ENCODE measurements around the gene FLT4. TPM values are rescaled to one million over a fixed set of nuclear protein-coding genes. Genes with fewer than 3 reads are reported as not detected.

The FLT4 gene
- total and polyA plus RNA-seq, 9 of the 15 experiments (the other 6 are each of a cell fraction or from before 2014, with no cell fraction given): 0.01 to 0.42 (median 0.14) TPM; not detected in 2

DNA sequence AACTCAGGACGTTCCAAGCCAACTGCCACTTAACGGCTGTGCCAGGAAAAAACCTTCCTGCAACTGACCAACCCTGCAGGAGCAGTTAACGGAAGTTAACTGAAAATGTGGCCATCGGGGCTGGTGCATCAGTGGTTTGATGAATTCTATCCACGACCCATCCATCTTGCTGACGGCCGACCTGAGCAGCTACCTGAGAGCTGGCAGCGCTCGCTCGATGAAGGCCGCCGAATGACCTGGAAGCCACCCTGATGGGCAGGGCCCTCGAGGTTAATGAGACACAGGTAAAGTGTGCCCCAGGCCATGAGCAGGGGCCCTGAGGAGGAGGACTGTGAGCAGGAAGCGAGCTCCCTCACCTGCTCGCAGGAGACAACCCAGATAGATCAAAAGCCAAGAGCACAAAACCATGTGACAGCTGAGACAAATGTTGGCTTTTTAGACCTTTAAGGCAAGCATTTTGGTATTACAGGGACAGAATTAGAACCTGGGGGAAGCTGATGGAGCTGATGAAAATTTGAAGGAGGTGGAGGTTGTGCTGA is 35.3 kb upstream of the FLT4 start:
- no peak overlapping the region for H3K27ac ChIP-seq (ENCODE audit: extremely low read depth, low read depth, low read length)

More for the DNA sequence above, 35.3 kb upstream of the FLT4 start:
- intact Hi-C loops (cut with micrococcal nuclease) (no loop called here), in situ Hi-C loops (cut with MboI) (no loop called here)
- H3K9ac ChIP-seq (ENCODE audit: insufficient read depth in 1 of 2, low read depth in 2 of 2, low read length in 2 of 2): no peak overlapping the region
- no peak for ATAC-seq
- DNase-seq (ENCODE audit: extremely low read depth in 1 of 4, low spot score in 3 of 4): no peak
- H4K20me1 ChIP-seq (replicated peaks; ENCODE audit: control insufficient read depth, insufficient read depth, low read length): no peaks in the 10 kb centered on the region
- POLR2A ChIA-PET: interaction anchor here (0.6 to 1.1 kb wide), 3 partner anchors 24 to 107 kb away, joined by 3 read pairs; no protein-coding TSS in a partner anchor
- H3K36me3 ChIP-seq (ENCODE audit: control insufficient read depth, insufficient read depth, low read length): no peaks in the 10 kb centered on the region
- BruUV-seq (replicated peaks): no TSS peak
- no peaks in the 10 kb centered on the region for H3K9me1 ChIP-seq (ENCODE audit: control insufficient read depth, insufficient read depth, low read length)
- no peak overlapping the region for H3K4me3 ChIP-seq
- no peak overlapping the region for H2AFZ ChIP-seq (ENCODE audit: low read depth, low read length)
- H3K4me1 ChIP-seq (replicated peaks in 1 of 2; ENCODE audit: control insufficient read depth in 2 of 2, insufficient read depth in 2 of 2, low read length in 2 of 2): no peaks in the 10 kb centered on the region
- no peaks in the 10 kb centered on the region for H3K9me3 ChIP-seq (replicated peaks; ENCODE audit: control insufficient read depth, insufficient read depth, low read depth, low read length)
- peaks cover 44 to 69% of the 10 kb centered on the region in 2 experiments for H3K27me3 ChIP-seq (ENCODE audit: control insufficient read depth in 2 of 2, insufficient read depth in 2 of 2, low read length in 2 of 2)
- FAIRE-seq: no peak
- 12% methylated on average over 14 of the region's 15 CpGs for WGBS (ENCODE audit: insufficient coverage, low coverage, missing lambda C conversion rate)
- H3K79me2 ChIP-seq (ENCODE audit: control insufficient read depth, insufficient read depth, low read length): no peaks in the 10 kb centered on the region
- no peak for TF ChIP-seq MTA3 (IDR thresholded peaks at IDR 0.05; ENCODE audit: borderline replicate concordance)
- no peak for TF ChIP-seq NR2F6 (CRISPR knock-in tag; IDR thresholded peaks at IDR 0.05)
- no peak for TF ChIP-seq ZNF282 (CRISPR knock-in tag; IDR thresholded peaks at IDR 0.05)
- TF ChIP-seq SREBF2 (CRISPR knock-in tag; IDR thresholded peaks at IDR 0.05): no peak
- TF ChIP-seq ZNF586 (CRISPR knock-in tag; conservative IDR thresholded peaks at IDR 0.05): no peak
- TF ChIP-seq, protein P1, sequence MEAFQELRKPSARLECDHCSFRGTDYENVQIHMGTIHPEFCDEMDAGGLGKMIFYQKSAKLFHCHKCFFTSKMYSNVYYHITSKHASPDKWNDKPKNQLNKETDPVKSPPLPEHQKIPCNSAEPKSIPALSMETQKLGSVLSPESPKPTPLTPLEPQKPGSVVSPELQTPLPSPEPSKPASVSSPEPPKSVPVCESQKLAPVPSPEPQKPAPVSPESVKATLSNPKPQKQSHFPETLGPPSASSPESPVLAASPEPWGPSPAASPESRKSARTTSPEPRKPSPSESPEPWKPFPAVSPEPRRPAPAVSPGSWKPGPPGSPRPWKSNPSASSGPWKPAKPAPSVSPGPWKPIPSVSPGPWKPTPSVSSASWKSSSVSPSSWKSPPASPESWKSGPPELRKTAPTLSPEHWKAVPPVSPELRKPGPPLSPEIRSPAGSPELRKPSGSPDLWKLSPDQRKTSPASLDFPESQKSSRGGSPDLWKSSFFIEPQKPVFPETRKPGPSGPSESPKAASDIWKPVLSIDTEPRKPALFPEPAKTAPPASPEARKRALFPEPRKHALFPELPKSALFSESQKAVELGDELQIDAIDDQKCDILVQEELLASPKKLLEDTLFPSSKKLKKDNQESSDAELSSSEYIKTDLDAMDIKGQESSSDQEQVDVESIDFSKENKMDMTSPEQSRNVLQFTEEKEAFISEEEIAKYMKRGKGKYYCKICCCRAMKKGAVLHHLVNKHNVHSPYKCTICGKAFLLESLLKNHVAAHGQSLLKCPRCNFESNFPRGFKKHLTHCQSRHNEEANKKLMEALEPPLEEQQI (IDR thresholded peaks at IDR 0.05): no peak
- no peak for TF ChIP-seq KLF13 (tag; IDR thresholded peaks at IDR 0.05; ENCODE audit: borderline replicate concordance, low read depth)
- no peak for TF ChIP-seq ZNF77 (CRISPR knock-in tag; IDR thresholded peaks at IDR 0.05)
- TF ChIP-seq, protein P2, sequence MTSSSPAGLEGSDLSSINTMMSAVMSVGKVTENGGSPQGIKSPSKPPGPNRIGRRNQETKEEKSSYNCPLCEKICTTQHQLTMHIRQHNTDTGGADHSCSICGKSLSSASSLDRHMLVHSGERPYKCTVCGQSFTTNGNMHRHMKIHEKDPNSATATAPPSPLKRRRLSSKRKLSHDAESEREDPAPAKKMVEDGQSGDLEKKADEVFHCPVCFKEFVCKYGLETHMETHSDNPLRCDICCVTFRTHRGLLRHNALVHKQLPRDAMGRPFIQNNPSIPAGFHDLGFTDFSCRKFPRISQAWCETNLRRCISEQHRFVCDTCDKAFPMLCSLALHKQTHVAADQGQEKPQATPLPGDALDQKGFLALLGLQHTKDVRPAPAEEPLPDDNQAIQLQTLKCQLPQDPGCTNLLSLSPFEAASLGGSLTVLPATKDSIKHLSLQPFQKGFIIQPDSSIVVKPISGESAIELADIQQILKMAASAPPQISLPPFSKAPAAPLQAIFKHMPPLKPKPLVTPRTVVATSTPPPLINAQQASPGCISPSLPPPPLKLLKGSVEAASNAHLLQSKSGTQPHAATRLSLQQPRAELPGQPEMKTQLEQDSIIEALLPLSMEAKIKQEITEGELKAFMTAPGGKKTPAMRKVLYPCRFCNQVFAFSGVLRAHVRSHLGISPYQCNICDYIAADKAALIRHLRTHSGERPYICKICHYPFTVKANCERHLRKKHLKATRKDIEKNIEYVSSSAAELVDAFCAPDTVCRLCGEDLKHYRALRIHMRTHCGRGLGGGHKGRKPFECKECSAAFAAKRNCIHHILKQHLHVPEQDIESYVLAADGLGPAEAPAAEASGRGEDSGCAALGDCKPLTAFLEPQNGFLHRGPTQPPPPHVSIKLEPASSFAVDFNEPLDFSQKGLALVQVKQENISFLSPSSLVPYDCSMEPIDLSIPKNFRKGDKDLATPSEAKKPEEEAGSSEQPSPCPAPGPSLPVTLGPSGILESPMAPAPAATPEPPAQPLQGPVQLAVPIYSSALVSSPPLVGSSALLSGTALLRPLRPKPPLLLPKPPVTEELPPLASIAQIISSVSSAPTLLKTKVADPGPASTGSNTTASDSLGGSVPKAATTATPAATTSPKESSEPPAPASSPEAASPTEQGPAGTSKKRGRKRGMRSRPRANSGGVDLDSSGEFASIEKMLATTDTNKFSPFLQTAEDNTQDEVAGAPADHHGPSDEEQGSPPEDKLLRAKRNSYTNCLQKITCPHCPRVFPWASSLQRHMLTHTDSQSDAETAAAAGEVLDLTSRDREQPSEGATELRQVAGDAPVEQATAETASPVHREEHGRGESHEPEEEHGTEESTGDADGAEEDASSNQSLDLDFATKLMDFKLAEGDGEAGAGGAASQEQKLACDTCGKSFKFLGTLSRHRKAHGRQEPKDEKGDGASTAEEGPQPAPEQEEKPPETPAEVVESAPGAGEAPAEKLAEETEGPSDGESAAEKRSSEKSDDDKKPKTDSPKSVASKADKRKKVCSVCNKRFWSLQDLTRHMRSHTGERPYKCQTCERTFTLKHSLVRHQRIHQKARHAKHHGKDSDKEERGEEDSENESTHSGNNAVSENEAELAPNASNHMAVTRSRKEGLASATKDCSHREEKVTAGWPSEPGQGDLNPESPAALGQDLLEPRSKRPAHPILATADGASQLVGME (CRISPR knock-in tag; IDR thresholded peaks at IDR 0.05): no peak
- TF ChIP-seq, protein P3, sequence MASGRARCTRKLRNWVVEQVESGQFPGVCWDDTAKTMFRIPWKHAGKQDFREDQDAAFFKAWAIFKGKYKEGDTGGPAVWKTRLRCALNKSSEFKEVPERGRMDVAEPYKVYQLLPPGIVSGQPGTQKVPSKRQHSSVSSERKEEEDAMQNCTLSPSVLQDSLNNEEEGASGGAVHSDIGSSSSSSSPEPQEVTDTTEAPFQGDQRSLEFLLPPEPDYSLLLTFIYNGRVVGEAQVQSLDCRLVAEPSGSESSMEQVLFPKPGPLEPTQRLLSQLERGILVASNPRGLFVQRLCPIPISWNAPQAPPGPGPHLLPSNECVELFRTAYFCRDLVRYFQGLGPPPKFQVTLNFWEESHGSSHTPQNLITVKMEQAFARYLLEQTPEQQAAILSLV (tag; IDR thresholded peaks at IDR 0.05): no peak
- TF ChIP-seq ZFP1 (CRISPR knock-in tag; IDR thresholded peaks at IDR 0.05): no peak
- no peak for TF ChIP-seq ZNF584 (CRISPR knock-in tag; IDR thresholded peaks at IDR 0.05; ENCODE audit: low read depth)
- TF ChIP-seq RBBP5 (IDR thresholded peaks at IDR 0.05; ENCODE audit: borderline replicate concordance, insufficient read depth, low read length, poor library complexity, severe bottlenecking): no peak
- no peak overlapping the region for H3K4me2 ChIP-seq (ENCODE audit: insufficient read depth, low read length)
- CTCF ChIA-PET (ENCODE audit: low intra/inter-chr PET ratio): no interaction called here
